Adrenal gland (tissue), 5 donors: ENCODE measurements around the gene PHAX.

Experiments used
- POLR2A ChIP-seq, 2 donors: fragments of 450-650 bp; IDR thresholded peaks; one replicate each; pipeline ENCODE4 v1.6.1; 2017; ENCODE audit warnings: antibody characterized with exemption in 2 of 2, mild to moderate bottlenecking in 2 of 2, moderate library complexity in 1 of 2
- TF ChIP-seq, protein P1 (sequence below), 6 experiments: fragments of 450-650 bp in 4 of 6; fragments of 200-600 bp in 2 of 6; sonication (generic) in 1 of 6; IDR thresholded peaks; 1 replicate in 5 of 6; 2 replicates in 1 of 6; pipeline versions ENCODE4 v1.5.1 to v1.8.0; 2016 to 2021; ENCODE audit warnings: antibody characterized with exemption in 6 of 6, mild to moderate bottlenecking in 2 of 6, moderate library complexity in 1 of 6
- donor health status: DM: no; HTN: no; CAD: no.

- TF ChIP-seq, protein P1, sequence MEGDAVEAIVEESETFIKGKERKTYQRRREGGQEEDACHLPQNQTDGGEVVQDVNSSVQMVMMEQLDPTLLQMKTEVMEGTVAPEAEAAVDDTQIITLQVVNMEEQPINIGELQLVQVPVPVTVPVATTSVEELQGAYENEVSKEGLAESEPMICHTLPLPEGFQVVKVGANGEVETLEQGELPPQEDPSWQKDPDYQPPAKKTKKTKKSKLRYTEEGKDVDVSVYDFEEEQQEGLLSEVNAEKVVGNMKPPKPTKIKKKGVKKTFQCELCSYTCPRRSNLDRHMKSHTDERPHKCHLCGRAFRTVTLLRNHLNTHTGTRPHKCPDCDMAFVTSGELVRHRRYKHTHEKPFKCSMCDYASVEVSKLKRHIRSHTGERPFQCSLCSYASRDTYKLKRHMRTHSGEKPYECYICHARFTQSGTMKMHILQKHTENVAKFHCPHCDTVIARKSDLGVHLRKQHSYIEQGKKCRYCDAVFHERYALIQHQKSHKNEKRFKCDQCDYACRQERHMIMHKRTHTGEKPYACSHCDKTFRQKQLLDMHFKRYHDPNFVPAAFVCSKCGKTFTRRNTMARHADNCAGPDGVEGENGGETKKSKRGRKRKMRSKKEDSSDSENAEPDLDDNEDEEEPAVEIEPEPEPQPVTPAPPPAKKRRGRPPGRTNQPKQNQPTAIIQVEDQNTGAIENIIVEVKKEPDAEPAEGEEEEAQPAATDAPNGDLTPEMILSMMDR (IDR thresholded peaks at IDR 0.05): no peak
- no peak for TF ChIP-seq POLR2A (IDR thresholded peaks at IDR 0.05)
These were observed 40.1 kb downstream of the PHAX start for GRCh38 chr5:126640866-126641265.
